K562 (cell line): ENCODE data around the gene LMNA.

ENCODE experiments used
- HLTF ChIP-seq: fragments of 450-650 bp; IDR thresholded peaks from 2 replicates; pipeline ENCODE4 v1.6.1; 2016
- REST ChIP-seq, 2 experiments: fragments of 450-650 bp; formaldehyde crosslinking in 1 of 2; IDR thresholded peaks; 2 replicates each; pipeline versions ENCODE4 v1.4.0 to v1.6.1; 2014 to 2020; ENCODE audit warnings: mild to moderate bottlenecking in 2 of 2, borderline replicate concordance in 1 of 2, low read depth in 1 of 2
- ZNF232 ChIP-seq: sonication (generic); formaldehyde crosslinking; IDR thresholded peaks from 2 replicates; pipeline ENCODE4 v1.8.0; 2022; ENCODE audit warnings: mild to moderate bottlenecking, missing genetic modification reagents
- ZNF785 ChIP-seq: fragments of 250-450 bp; sonication (Bioruptor Pico); IDR thresholded peaks from 2 replicates; pipeline ENCODE4 v1.4.0; 2020; ENCODE audit warnings: mild to moderate bottlenecking

- TF ChIP-seq ZNF785 (no peak), ZNF232 (CRISPR knock-in tag) (no peak), HLTF (no peak), REST (IDR thresholded peaks at IDR 0.05; ENCODE audit: borderline replicate concordance) (no peak), REST (CRISPR knock-in tag; IDR thresholded peaks at IDR 0.05; ENCODE audit: low read depth) (no peak)
Measured at GRCh38 chr1:156119503-156120209, 5.1 kb downstream of the LMNA start.
